Measurements from ENCODE around the gene OTOG.

DNA sequence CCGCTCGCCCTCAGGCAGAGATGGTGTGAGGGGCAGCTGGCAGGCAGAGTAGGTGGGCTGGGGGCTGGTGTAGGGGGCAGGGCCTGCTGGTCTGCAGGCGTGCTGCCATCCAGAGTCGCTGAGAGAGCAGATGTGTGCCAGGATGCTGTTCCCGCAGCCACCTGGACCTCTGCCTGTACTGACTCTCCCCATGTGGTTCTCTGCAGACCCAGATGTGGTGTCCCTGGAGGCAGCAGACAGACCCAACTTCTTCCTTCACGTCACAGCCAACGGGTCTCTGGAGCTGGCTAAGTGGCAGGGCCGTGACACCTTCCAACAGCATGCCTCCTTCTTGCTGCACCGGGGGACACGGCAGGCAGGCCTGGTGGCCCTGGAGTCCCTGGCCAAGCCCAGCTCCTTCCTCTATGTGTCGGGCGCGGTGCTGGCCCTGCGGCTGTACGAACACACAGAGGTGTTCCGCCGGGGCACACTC lies 58.6 kb downstream of the OTOG start:
- TF ChIP-seq, protein P1, sequence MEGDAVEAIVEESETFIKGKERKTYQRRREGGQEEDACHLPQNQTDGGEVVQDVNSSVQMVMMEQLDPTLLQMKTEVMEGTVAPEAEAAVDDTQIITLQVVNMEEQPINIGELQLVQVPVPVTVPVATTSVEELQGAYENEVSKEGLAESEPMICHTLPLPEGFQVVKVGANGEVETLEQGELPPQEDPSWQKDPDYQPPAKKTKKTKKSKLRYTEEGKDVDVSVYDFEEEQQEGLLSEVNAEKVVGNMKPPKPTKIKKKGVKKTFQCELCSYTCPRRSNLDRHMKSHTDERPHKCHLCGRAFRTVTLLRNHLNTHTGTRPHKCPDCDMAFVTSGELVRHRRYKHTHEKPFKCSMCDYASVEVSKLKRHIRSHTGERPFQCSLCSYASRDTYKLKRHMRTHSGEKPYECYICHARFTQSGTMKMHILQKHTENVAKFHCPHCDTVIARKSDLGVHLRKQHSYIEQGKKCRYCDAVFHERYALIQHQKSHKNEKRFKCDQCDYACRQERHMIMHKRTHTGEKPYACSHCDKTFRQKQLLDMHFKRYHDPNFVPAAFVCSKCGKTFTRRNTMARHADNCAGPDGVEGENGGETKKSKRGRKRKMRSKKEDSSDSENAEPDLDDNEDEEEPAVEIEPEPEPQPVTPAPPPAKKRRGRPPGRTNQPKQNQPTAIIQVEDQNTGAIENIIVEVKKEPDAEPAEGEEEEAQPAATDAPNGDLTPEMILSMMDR (conservative IDR thresholded peaks at IDR 0.05; ENCODE audit: low read depth, low read length) = no peak
- no peak for TF ChIP-seq EZH2phosphoT487 (IDR thresholded peaks at IDR 0.05; ENCODE audit: borderline replicate concordance, low read length)
